BLaER1 treated with 17β-estradiol and CSF1 and Interleukin-3, amounts not matched to agents 10 nM and 100 nM (cell line): Measurements from ENCODE around the gene SCAMP5.

Source experiments
- H3K27ac ChIP-seq, 11 experiments: shearing (Covaris generic); formaldehyde crosslinking; 2 replicates each; pipeline ENCODE4 v1.8.1; 2022
- H3K27me3 ChIP-seq, 11 experiments: shearing (Covaris generic); formaldehyde crosslinking; 2 replicates each; pipeline ENCODE4 v1.8.1; 2022
- H3K36me3 ChIP-seq, 11 experiments: shearing (Covaris generic); formaldehyde crosslinking; 2 replicates each; pipeline ENCODE4 v1.8.1; 2022
- H3K4me1 ChIP-seq, 10 experiments: shearing (Covaris generic); formaldehyde crosslinking; 2 replicates each; pipeline ENCODE4 v1.8.1; 2022
- H3K4me2 ChIP-seq, 11 experiments: shearing (Covaris generic); formaldehyde crosslinking; 2 replicates each; pipeline ENCODE4 v1.8.1; 2022
- H3K4me3 ChIP-seq, 10 experiments: shearing (Covaris generic); formaldehyde crosslinking; 2 replicates each; pipeline ENCODE4 v1.8.1; 2022
- H3K9ac ChIP-seq, 11 experiments: shearing (Covaris generic); formaldehyde crosslinking; 2 replicates each; pipeline ENCODE4 v1.8.1; 2022
- H3K9me3 ChIP-seq, 11 experiments: shearing (Covaris generic); formaldehyde crosslinking; replicated peaks in 1 of 11; 2 replicates each; pipeline ENCODE4 v1.8.1; 2022
- H4K20me1 ChIP-seq, 11 experiments: shearing (Covaris generic); formaldehyde crosslinking; 2 replicates each; pipeline ENCODE4 v1.8.1; 2022
- Cebpa-rat ChIP-seq, 11 experiments: shearing (Covaris generic); IDR thresholded peaks; 2 replicates each; pipeline ENCODE4 v1.8.1; 2022

The SCAMP5 gene

GRCh38 chr15:74957476-74958035 is 37.8 kb upstream of the SCAMP5 start:
- H3K27me3 ChIP-seq: peaks cover 58 to 80% (median 74%) of the 10 kb centered on the region in 11 experiments
- peak overlapping the region; percentile 83 to 96 (median 93) for H3K4me2 ChIP-seq
- peaks cover 30 to 54% (median 44%) of the 10 kb centered on the region in 10 experiments; a peak in 19 of 20 replicates for H3K4me1 ChIP-seq
- H3K27ac ChIP-seq: no peak overlapping the region
- H4K20me1 ChIP-seq: peaks cover 0 to 38% (median 16%) of the 10 kb centered on the region in 11 experiments; a peak in 11 of 22 replicates
- no peak for TF ChIP-seq Cebpa-rat (IDR thresholded peaks at IDR 0.05)
- H3K9me3 ChIP-seq: peaks cover 0 to 10% (median 0%) of the 10 kb centered on the region in 11 experiments; a peak in 11 of 22 replicates
- H3K9ac ChIP-seq: peak overlapping the region in 8 of 11 experiments; percentile 30 to 72 (median 61); a peak in 7 of 22 replicates
- no peaks in the 10 kb centered on the region for H3K36me3 ChIP-seq
- H3K4me3 ChIP-seq: peak overlapping the region; percentile 54 to 69 (median 60)

GRCh38 chr15:74958320-74958907 is 36.9 kb upstream of the SCAMP5 start:
- Histone ChIP-seq H3K36me3 (no peaks in the 10 kb centered on the region), H3K27me3 (peaks cover 58 to 80% (median 74%) of the 10 kb centered on the region in 11 experiments), H3K9me3 (peaks cover 0 to 10% (median 0%) of the 10 kb centered on the region in 11 experiments; a peak in 11 of 22 replicates), H3K4me1 (peaks cover 30 to 54% (median 44%) of the 10 kb centered on the region in 10 experiments; a peak in 19 of 20 replicates), H3K4me3 (peak overlapping the region in 5 of 10 experiments; percentile 23 to 61 (median 54); a peak in 4 of 20 replicates), H3K4me2 (peak overlapping the region in 6 of 11 experiments; percentile 33 to 96 (median 90); a peak in 9 of 22 replicates), H3K27ac (no peak overlapping the region), H4K20me1 (peaks cover 0 to 38% (median 16%) of the 10 kb centered on the region in 11 experiments; a peak in 11 of 22 replicates), H3K9ac (no peak overlapping the region)
- no peak for TF ChIP-seq Cebpa-rat (IDR thresholded peaks at IDR 0.05)

- Histone ChIP-seq H3K4me3 (peak overlapping the region in 4 of 10 experiments; percentile 23 to 58 (median 39); a peak in 2 of 20 replicates), H3K4me1 (peaks cover 29 to 52% (median 44%) of the 10 kb centered on the region in 10 experiments; a peak in 19 of 20 replicates), H3K36me3 (no peaks in the 10 kb centered on the region), H3K9ac (no peak overlapping the region), H3K27me3 (peaks cover 58 to 78% (median 74%) of the 10 kb centered on the region in 11 experiments), H3K9me3 (peaks cover 0 to 10% (median 0%) of the 10 kb centered on the region in 11 experiments; a peak in 11 of 22 replicates), H3K27ac (no peak overlapping the region), H4K20me1 (peaks cover 0 to 37% (median 16%) of the 10 kb centered on the region in 11 experiments; a peak in 11 of 22 replicates), H3K4me2 (peak overlapping the region in 5 of 11 experiments; percentile 1 to 96 (median 91); a peak in 4 of 22 replicates)
- no peak for TF ChIP-seq Cebpa-rat (IDR thresholded peaks at IDR 0.05)
Measured at GRCh38 chr15:74958908-74959585, 36.3 kb upstream of the SCAMP5 start.

GRCh38 chr15:74959586-74959939 is 35.8 kb upstream of the SCAMP5 start:
- Histone ChIP-seq H3K4me2 (no peak overlapping the region), H3K4me1 (peaks cover 24 to 47% (median 40%) of the 10 kb centered on the region in 10 experiments; a peak in 19 of 20 replicates), H3K9me3 (peaks cover 0 to 10% (median 0%) of the 10 kb centered on the region in 11 experiments; a peak in 11 of 22 replicates), H3K36me3 (no peaks in the 10 kb centered on the region), H3K27ac (no peak overlapping the region), H3K4me3 (no peak overlapping the region), H3K9ac (no peak overlapping the region), H3K27me3 (peaks cover 58 to 73% (median 70%) of the 10 kb centered on the region in 11 experiments), H4K20me1 (peaks cover 0 to 32% (median 16%) of the 10 kb centered on the region in 11 experiments; a peak in 11 of 22 replicates)
- TF ChIP-seq Cebpa-rat (IDR thresholded peaks at IDR 0.05): no peak

GRCh38 chr15:74960286-74960685 is 35.1 kb upstream of the SCAMP5 start:
- H3K4me3 ChIP-seq: no peak overlapping the region
- peaks cover 0 to 10% (median 0%) of the 10 kb centered on the region in 11 experiments; a peak in 11 of 22 replicates for H3K9me3 ChIP-seq
- peaks cover 21 to 40% (median 33%) of the 10 kb centered on the region in 10 experiments; a peak in 19 of 20 replicates for H3K4me1 ChIP-seq
- peaks cover 52 to 65% (median 63%) of the 10 kb centered on the region in 11 experiments for H3K27me3 ChIP-seq
- H3K4me2 ChIP-seq: no peak overlapping the region
- H3K27ac ChIP-seq: no peak overlapping the region
- H4K20me1 ChIP-seq: peaks cover 0 to 25% (median 9%) of the 10 kb centered on the region in 11 experiments; a peak in 11 of 22 replicates
- H3K9ac ChIP-seq: no peak overlapping the region
- H3K36me3 ChIP-seq: no peaks in the 10 kb centered on the region
- TF ChIP-seq Cebpa-rat (IDR thresholded peaks at IDR 0.05): no peak

GRCh38 chr15:74960995-74961588 is 34.3 kb upstream of the SCAMP5 start:
- Histone ChIP-seq H4K20me1 (peaks cover 0 to 21% (median 6%) of the 10 kb centered on the region in 11 experiments; a peak in 10 of 22 replicates), H3K27me3 (peaks cover 44 to 57% (median 55%) of the 10 kb centered on the region in 11 experiments), H3K9me3 (peaks cover 0 to 5% (median 0%) of the 10 kb centered on the region in 11 experiments; a peak in 11 of 22 replicates), H3K9ac (no peak overlapping the region), H3K4me2 (peak overlapping the region in 5 of 11 experiments; percentile 4 to 35 (median 22); a peak in 7 of 22 replicates), H3K27ac (no peak overlapping the region), H3K36me3 (no peaks in the 10 kb centered on the region), H3K4me3 (no peak overlapping the region), H3K4me1 (peaks cover 16 to 35% (median 28%) of the 10 kb centered on the region in 10 experiments; a peak in 19 of 20 replicates)
- TF ChIP-seq Cebpa-rat (IDR thresholded peaks at IDR 0.05): no peak

- Histone ChIP-seq H3K36me3 (no peaks in the 10 kb centered on the region), H3K27ac (no peak overlapping the region), H3K4me2 (peak overlapping the region in 5 of 11 experiments; percentile 4 to 35 (median 22); a peak in 6 of 22 replicates), H3K9me3 (no peaks in the 10 kb centered on the region; a peak in 1 of 22 replicates), H3K4me1 (peaks cover 11 to 30% (median 23%) of the 10 kb centered on the region in 10 experiments; a peak in 19 of 20 replicates), H4K20me1 (peaks cover 0 to 20% (median 6%) of the 10 kb centered on the region in 11 experiments; a peak in 10 of 22 replicates), H3K9ac (no peak overlapping the region), H3K4me3 (no peak overlapping the region), H3K27me3 (peaks cover 39 to 52% (median 50%) of the 10 kb centered on the region in 11 experiments)
- no peak for TF ChIP-seq Cebpa-rat (IDR thresholded peaks at IDR 0.05)
Measured at GRCh38 chr15:74961616-74962015, 33.7 kb upstream of the SCAMP5 start.

GRCh38 chr15:74962219-74962618 is 33.1 kb upstream of the SCAMP5 start:
- H3K4me3 ChIP-seq: no peak overlapping the region
- TF ChIP-seq Cebpa-rat (IDR thresholded peaks at IDR 0.05): no peak
- H3K36me3 ChIP-seq: no peaks in the 10 kb centered on the region
- H3K9ac ChIP-seq: no peak overlapping the region
- H3K27ac ChIP-seq: no peak overlapping the region
- no peaks in the 10 kb centered on the region for H3K9me3 ChIP-seq
- H3K4me2 ChIP-seq: no peak overlapping the region
- H3K4me1 ChIP-seq: peaks cover 5 to 24% (median 18%) of the 10 kb centered on the region in 10 experiments; a peak in 19 of 20 replicates
- H4K20me1 ChIP-seq: peaks cover 0 to 16% (median 6%) of the 10 kb centered on the region in 11 experiments; a peak in 10 of 22 replicates
- peaks cover 33 to 46% (median 44%) of the 10 kb centered on the region in 11 experiments for H3K27me3 ChIP-seq
